ENCODE results near the gene REC114.
"Not testable (repeated sequence)": the region's sequence is repeated elsewhere in the genome, so short reads cannot be mapped to it uniquely, and the experiment has no call there.

The REC114 gene

GRCh38 chr15:73538563-73539211 is 95.7 kb downstream of the REC114 start:
- DNase-seq: no peak

DNA sequence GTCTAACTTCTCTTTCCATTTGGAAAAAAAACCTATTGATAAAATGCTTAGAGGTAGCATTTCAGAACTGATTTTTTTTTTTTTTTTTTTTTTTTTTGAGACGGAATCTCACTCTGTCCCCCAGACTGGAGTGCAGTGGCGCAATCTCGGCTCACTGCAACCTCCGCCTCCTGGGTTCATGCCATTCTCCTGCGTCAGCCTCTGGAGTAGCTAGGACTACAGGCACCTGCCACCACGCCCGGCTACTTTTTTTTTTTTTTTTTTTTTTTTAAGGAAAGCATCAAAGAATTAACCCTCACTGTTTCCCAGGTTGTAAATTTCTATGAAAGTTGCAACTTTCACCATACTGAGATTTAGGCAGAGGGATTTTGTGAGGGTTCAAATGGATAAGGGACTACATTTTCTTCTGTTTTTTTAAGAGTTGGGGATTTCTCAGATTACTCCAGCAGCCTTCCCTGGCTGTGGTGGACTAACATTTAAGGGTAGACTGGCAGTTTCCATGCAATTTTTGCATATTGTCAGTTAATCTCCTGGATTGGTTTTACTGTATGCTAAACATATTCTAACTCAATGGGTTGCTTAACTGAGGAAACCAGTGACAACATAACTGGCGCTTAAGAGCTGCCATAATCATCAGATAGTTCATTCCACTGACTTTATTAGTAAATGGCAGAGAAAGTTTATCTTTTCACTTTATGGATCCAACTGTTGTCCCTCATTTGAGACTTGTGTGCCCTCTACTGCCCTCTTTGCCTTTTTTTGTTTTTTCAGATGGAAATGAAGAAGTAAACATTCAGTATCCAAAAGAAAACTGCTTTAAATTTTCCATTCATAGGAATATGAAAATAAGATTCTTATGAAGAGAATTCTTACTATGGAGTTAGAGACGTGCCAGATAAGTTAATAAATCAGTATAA is 96.5 kb downstream of the REC114 start:
- DNase-seq: no peak

DNA sequence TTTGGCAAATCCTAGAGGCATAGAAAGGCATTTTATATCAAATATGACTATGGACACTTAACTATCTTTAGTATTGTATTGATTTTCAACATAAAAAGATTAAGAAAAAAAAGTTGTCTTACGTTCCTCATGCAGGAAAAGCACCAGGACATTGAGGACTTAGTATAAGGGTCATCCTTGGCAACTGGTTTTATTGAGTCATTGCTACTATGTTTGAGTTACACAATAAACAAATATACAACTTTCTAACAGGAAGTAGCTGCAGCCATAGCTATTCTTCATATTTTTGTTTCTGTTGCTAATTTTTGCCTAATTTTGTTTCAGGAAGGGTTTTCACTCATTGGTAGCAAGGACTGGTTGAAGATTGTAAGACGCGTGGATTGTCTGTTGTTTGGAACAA is 97.2 kb downstream of the REC114 start:
- DNase-seq: no peak

GRCh38 chr15:73541479-73541878 is 98.5 kb downstream of the REC114 start:
- DNase-seq: no peak

DNA sequence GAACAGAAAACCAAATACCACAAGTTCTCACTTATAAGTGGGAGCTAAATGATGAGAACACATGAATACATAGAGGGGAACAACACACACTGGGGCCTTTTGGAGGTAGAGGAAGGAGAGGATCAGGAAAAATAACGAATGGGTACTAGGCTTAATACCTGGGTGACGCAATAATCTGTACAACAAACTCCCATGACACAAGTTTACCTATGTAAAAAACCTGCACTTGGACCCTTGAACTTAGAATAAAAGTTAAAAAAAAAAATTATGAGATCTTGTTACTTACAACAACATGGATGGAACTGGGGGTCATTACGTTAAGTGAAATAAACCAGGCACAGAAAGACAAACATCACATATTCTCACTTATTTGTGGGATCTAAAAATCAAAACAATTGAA is 106.0 kb downstream of the REC114 start:
- DNase-seq: not testable (repeated sequence)

DNA sequence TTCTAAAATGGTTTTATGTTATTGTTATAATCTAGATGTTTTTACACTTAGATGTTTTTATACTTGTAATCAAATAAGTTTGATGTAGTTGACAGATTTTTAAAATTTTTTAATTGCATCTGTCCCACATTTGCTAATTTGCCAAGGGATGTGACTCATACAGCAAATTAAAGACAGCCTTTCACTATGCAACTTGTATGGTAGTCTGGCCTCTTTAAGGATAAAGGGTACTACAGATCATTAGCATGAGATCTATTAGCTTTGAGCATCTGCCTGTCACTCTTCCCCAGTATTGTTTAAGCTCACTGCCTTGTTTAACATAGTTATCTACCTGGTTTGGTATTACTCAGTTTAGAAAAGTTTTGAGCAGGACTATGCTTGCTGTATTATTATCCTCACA is 107.2 kb downstream of the REC114 start:
- no peak for DNase-seq

- no peak for DNase-seq
Measured at GRCh38 chr15:73555080-73555479, 112.1 kb downstream of the REC114 start.

- DNase-seq: no peak
Measured at GRCh38 chr15:73558529-73558928, 115.6 kb downstream of the REC114 start.

GRCh38 chr15:73560501-73561117 is 117.6 kb downstream of the REC114 start:
- DNase-seq: no peak

- DNase-seq: peak; percentile 25
Measured at GRCh38 chr15:73564255-73564654, 121.3 kb downstream of the REC114 start.

DNA sequence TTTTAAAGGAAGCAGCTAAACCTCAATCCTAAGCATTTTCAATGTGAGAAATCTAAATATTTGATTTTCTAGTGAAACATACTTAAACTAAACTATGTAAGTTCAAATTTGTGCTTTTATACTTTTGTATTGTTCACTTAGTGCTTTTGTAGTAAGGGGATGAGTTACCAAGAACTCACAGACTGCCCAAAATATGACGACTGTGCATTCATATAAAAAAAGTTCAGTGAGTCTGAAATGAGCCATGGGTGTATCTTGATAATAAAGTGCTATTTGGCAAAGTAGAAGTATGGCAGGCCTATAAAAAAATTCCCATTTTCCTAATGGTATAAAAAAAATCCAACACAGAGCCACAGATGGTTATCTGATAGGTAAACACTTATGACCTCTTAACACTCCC is 124.1 kb downstream of the REC114 start:
- DNase-seq: no peak

DNA sequence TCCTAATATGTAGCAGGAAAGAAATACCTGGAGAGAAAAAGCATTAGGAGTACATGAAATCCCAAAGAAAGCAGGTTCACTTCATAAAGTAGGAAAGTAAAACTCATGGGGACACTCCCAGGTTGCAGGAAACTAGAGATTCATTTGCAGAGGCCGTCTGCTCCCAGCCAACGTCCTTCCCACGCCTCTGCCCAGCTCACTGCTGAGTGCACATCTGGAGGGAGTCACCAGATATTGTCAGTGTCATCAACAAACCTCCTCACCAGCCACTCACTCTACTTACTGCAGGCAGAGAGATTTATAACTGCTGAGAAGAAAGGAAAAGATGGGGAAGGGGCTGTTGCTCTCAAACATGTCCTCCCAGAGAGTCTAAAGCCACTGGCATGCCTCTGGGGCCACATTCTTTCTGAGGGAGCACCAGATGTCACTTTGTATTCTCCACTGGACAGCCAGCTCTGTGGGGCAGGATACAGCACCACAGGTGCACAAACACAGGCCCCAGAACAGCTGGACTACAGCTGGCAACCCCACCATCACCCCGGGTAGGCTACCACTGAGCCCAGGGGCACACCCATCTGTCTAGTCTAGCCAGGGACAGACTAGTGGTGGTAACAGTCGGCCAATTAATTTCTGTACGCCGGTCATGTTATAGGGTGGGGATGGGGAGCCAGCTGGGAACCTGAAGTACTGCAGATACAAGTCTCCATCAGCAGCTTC is 125.8 kb downstream of the REC114 start:
- no peak for DNase-seq

GRCh38 chr15:73569361-73569760 is 126.4 kb downstream of the REC114 start:
- DNase-seq: no peak

- DNase-seq: no peak
Measured at GRCh38 chr15:73570355-73571032, 127.5 kb downstream of the REC114 start.

- DNase-seq: no peak
Measured at GRCh38 chr15:73571346-73571745, 128.4 kb downstream of the REC114 start.

DNA sequence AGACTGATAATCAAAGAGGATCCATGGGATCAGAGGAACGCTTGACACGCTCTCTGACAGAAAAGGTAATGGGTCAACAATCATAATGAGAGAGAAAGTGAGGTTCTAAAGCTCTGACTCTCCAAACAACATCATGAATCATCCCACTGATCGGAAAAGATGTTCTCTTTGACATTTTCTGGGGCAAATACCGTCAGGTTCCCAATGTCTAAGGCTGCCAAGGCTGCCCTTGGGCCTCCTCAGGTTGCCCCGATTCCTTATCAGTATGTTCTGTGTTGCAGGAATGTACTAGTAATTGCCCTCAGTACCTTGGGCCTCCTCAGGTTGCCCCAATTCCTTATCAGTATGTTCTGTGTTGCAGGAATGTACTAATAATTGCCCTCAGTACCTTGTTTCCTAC is 129.3 kb downstream of the REC114 start:
- DNase-seq: no peak

DNA sequence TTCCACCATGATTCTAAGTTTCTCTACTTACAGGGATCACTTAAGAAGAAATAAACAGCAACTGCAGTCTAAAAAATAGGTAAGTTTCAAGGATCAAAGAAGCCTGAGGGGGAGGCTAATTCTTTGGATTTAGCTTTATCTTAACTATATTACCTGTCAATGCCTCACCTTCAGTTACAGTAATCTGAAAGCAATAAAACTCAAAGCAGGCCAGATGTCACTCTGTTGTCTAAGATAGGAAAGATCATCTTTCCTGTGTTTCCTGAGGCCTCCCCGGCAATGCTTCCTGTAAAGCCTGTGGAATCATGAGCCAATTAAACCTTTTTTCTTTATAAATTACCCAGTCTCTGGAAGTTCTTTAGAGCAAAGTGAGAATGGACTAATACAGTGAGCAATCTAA is 130.1 kb downstream of the REC114 start:
- no peak for DNase-seq

GRCh38 chr15:73573572-73573971 is 130.6 kb downstream of the REC114 start:
- no peak for DNase-seq

GRCh38 chr15:73575636-73576247 is 132.8 kb downstream of the REC114 start:
- DNase-seq: no peak

GRCh38 chr15:73577593-73577992 is 134.6 kb downstream of the REC114 start:
- not testable (repeated sequence) for DNase-seq

DNA sequence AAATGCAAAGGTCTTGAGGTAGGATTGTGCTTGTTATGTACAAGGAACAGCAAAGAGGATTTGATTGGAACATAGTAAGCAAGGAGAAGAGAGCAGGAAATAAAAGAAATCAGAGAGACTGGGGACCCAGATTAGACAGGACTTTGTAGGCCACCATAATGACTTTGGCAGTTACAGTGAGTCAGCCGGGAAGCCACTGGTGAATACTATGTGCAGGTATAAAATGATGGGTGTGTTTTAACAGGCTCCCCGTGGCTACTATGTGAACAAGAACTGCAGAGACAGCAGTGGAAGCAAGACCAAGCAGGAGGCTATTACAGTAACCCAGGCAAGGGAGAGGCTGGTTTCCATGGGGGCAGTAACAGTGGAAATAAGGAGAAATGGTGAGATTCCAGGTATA is 135.1 kb downstream of the REC114 start:
- DNase-seq: no peak

GRCh38 chr15:73582851-73583379 is 140.0 kb downstream of the REC114 start:
- DNase-seq: no peak

All from SIG-M5 (cell line).